Measurements from ENCODE around the gene ZP1.

- TF ChIP-seq CTCF (conservative IDR thresholded peaks at IDR 0.05; ENCODE audit: low read length) (no peak), EZH2phosphoT487 (IDR thresholded peaks at IDR 0.05; ENCODE audit: borderline replicate concordance, low read depth, low read length) (no peak)
Measured at GRCh38 chr11:60900673-60901404, 33.5 kb downstream of the ZP1 start.

All from OCI-LY7 (cell line).